GM12878 (cell line): Measurements from ENCODE around the gene CAPN1.
"Not testable (repeated sequence)": the region's sequence is repeated elsewhere in the genome, so short reads cannot be mapped to it uniquely, and the experiment has no call there.

ENCODE experiments used
- ATF7 ChIP-seq: fragments of 450-650 bp; IDR thresholded peaks from 2 replicates; pipeline ENCODE4 v1.6.1; 2016; ENCODE audit warnings: low read depth, mild to moderate bottlenecking
- BMI1 ChIP-seq: fragments of 450-650 bp; IDR thresholded peaks from 2 replicates; pipeline ENCODE4 v1.6.1; 2016; ENCODE audit warnings: mild to moderate bottlenecking, moderate library complexity, borderline replicate concordance
- EZH2 ChIP-seq: IDR thresholded peaks from 2 replicates; pipeline ENCODE4 v1.6.1; 2012; ENCODE audit warnings: low read depth, mild to moderate bottlenecking, control low read depth, inconsistent platforms, low read length, borderline replicate concordance; ENCODE audit not compliant: control insufficient read depth
- HDAC2 ChIP-seq: fragments of 200-600 bp; sonication (generic); IDR thresholded peaks from 2 replicates; pipeline ENCODE4 v1.6.1; 2017
- RCOR1 ChIP-seq: conservative IDR thresholded peaks from 2 replicates; pipeline ENCODE4 v1.6.1; 2012; ENCODE audit warnings: low read depth, low read length, improper control_type of control experiment
- RELA ChIP-seq: fragments of 450-650 bp; IDR thresholded peaks from 2 replicates; pipeline ENCODE4 v1.8.0; 2014; ENCODE audit warnings: borderline replicate concordance; ENCODE audit not compliant: partially characterized antibody
- STAT3 ChIP-seq: IDR thresholded peaks from 2 replicates; pipeline ENCODE4 v1.6.1; 2011; ENCODE audit warnings: low read depth, low read length, improper control_type of control experiment
- TF ChIP-seq, protein P1 (sequence below): fragments of 450-650 bp; IDR thresholded peaks from 2 replicates; pipeline ENCODE4 v1.6.1; 2016; ENCODE audit warnings: mild to moderate bottlenecking
- TF ChIP-seq, protein P2 (sequence below): IDR thresholded peaks from 2 replicates; pipeline ENCODE4 v1.6.1; 2012; ENCODE audit warnings: mild to moderate bottlenecking, low read depth, low read length
- TF ChIP-seq, protein P3 (sequence below), 3 experiments: IDR thresholded peaks in 2 of 3; conservative IDR thresholded peaks in 1 of 3; 2 replicates each; pipeline ENCODE4 v1.5.1; 2011; ENCODE audit warnings: low read depth in 3 of 3, low read length in 3 of 3, mild to moderate bottlenecking in 3 of 3, control low read depth in 2 of 3, moderate library complexity in 2 of 3, inconsistent platforms in 1 of 3, mixed read lengths in 1 of 3; ENCODE audit not compliant: control insufficient read depth in 2 of 3, insufficient read depth in 1 of 3; ENCODE audit errors: extremely low read depth in 1 of 3
- TF ChIP-seq, protein P4 (sequence below): fragments of 450-650 bp; IDR thresholded peaks from 2 replicates; pipeline ENCODE4 v1.6.1; 2016; ENCODE audit warnings: mild to moderate bottlenecking

DNA sequence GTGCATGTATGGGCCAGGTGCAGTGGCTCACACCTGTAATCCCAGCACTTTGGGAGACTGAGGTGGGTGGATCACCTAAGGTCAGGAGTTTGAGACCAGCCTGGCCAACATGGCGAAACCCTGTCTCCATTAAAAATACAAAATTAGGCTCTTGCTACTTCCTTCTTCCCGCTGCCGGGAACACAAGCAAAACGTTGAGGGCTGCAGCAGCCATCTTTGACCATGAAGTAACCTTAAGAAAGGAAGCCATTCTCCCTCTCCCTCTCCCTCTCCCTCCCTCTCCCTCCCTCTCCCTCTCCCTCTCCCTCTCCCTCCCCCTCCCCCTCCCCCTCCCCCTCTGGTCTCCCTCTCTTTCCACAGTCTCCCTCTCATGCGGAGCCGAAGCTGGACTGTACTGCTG is 56.6 kb downstream of the CAPN1 start:
- TF ChIP-seq STAT3, RCOR1, EZH2, ATF7, HDAC2, BMI1, RELA: not testable (repeated sequence)
- TF ChIP-seq, protein P1, sequence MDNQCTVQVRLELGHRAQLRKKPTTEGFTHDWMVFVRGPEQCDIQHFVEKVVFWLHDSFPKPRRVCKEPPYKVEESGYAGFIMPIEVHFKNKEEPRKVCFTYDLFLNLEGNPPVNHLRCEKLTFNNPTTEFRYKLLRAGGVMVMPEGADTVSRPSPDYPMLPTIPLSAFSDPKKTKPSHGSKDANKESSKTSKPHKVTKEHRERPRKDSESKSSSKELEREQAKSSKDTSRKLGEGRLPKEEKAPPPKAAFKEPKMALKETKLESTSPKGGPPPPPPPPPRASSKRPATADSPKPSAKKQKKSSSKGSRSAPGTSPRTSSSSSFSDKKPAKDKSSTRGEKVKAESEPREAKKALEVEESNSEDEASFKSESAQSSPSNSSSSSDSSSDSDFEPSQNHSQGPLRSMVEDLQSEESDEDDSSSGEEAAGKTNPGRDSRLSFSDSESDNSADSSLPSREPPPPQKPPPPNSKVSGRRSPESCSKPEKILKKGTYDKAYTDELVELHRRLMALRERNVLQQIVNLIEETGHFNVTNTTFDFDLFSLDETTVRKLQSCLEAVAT = not testable (repeated sequence)
- TF ChIP-seq, protein P2, sequence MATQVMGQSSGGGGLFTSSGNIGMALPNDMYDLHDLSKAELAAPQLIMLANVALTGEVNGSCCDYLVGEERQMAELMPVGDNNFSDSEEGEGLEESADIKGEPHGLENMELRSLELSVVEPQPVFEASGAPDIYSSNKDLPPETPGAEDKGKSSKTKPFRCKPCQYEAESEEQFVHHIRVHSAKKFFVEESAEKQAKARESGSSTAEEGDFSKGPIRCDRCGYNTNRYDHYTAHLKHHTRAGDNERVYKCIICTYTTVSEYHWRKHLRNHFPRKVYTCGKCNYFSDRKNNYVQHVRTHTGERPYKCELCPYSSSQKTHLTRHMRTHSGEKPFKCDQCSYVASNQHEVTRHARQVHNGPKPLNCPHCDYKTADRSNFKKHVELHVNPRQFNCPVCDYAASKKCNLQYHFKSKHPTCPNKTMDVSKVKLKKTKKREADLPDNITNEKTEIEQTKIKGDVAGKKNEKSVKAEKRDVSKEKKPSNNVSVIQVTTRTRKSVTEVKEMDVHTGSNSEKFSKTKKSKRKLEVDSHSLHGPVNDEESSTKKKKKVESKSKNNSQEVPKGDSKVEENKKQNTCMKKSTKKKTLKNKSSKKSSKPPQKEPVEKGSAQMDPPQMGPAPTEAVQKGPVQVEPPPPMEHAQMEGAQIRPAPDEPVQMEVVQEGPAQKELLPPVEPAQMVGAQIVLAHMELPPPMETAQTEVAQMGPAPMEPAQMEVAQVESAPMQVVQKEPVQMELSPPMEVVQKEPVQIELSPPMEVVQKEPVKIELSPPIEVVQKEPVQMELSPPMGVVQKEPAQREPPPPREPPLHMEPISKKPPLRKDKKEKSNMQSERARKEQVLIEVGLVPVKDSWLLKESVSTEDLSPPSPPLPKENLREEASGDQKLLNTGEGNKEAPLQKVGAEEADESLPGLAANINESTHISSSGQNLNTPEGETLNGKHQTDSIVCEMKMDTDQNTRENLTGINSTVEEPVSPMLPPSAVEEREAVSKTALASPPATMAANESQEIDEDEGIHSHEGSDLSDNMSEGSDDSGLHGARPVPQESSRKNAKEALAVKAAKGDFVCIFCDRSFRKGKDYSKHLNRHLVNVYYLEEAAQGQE = not testable (repeated sequence)
- TF ChIP-seq, protein P3, sequence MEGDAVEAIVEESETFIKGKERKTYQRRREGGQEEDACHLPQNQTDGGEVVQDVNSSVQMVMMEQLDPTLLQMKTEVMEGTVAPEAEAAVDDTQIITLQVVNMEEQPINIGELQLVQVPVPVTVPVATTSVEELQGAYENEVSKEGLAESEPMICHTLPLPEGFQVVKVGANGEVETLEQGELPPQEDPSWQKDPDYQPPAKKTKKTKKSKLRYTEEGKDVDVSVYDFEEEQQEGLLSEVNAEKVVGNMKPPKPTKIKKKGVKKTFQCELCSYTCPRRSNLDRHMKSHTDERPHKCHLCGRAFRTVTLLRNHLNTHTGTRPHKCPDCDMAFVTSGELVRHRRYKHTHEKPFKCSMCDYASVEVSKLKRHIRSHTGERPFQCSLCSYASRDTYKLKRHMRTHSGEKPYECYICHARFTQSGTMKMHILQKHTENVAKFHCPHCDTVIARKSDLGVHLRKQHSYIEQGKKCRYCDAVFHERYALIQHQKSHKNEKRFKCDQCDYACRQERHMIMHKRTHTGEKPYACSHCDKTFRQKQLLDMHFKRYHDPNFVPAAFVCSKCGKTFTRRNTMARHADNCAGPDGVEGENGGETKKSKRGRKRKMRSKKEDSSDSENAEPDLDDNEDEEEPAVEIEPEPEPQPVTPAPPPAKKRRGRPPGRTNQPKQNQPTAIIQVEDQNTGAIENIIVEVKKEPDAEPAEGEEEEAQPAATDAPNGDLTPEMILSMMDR (IDR thresholded peaks at IDR 0.05 in 2 of 3, conservative IDR thresholded peaks at IDR 0.05 in 1 of 3; ENCODE audit: control insufficient read depth in 2 of 3, extremely low read depth in 1 of 3, insufficient read depth in 1 of 3, low read depth in 3 of 3, low read length in 3 of 3) = not testable (repeated sequence)
- TF ChIP-seq, protein P4, sequence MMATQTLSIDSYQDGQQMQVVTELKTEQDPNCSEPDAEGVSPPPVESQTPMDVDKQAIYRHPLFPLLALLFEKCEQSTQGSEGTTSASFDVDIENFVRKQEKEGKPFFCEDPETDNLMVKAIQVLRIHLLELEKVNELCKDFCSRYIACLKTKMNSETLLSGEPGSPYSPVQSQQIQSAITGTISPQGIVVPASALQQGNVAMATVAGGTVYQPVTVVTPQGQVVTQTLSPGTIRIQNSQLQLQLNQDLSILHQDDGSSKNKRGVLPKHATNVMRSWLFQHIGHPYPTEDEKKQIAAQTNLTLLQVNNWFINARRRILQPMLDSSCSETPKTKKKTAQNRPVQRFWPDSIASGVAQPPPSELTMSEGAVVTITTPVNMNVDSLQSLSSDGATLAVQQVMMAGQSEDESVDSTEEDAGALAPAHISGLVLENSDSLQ = not testable (repeated sequence)
